Astrocyte of the cerebellum (primary cell): ENCODE results near the gene HMCES.
"Not testable (repeated sequence)": the region's sequence is repeated elsewhere in the genome, so short reads cannot be mapped to it uniquely, and the experiment has no call there.

Source experiments
- DNase-seq: peaks from one replicate; pipeline ENCODE4 v3.0.0-alpha.2; 2011; ENCODE audit warnings: low read depth
- H3K4me3 ChIP-seq: 2 replicates; pipeline ENCODE4 v1.5.1; 2011; ENCODE audit warnings: mild to moderate bottlenecking, low read depth, low read length, moderate library complexity
- in situ Hi-C: cut with HindIII; loops from 2 replicates; pipeline ENCODE4 v1.10.0; 2017; ENCODE audit warnings: low sequenced_read_pairs
- TF ChIP-seq, protein P1 (sequence below): IDR thresholded peaks from 2 replicates; pipeline ENCODE4 v1.5.1; 2012; ENCODE audit warnings: low read length, low read depth, moderate library complexity, mild to moderate bottlenecking; ENCODE audit errors: missing control alignments

HMCES gene

GRCh38 chr3:129257609-129258008 is 21.1 kb upstream of the HMCES start:
- in situ Hi-C loops = loop anchor here (10.0 kb wide), 1 partner anchor 243 kb away; no protein-coding TSS in a partner anchor
- H3K4me3 ChIP-seq = no peak overlapping the region
- TF ChIP-seq, protein P1, sequence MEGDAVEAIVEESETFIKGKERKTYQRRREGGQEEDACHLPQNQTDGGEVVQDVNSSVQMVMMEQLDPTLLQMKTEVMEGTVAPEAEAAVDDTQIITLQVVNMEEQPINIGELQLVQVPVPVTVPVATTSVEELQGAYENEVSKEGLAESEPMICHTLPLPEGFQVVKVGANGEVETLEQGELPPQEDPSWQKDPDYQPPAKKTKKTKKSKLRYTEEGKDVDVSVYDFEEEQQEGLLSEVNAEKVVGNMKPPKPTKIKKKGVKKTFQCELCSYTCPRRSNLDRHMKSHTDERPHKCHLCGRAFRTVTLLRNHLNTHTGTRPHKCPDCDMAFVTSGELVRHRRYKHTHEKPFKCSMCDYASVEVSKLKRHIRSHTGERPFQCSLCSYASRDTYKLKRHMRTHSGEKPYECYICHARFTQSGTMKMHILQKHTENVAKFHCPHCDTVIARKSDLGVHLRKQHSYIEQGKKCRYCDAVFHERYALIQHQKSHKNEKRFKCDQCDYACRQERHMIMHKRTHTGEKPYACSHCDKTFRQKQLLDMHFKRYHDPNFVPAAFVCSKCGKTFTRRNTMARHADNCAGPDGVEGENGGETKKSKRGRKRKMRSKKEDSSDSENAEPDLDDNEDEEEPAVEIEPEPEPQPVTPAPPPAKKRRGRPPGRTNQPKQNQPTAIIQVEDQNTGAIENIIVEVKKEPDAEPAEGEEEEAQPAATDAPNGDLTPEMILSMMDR = no peak
- no peak for DNase-seq

- H3K4me3 ChIP-seq = no peak overlapping the region
- DNase-seq = no peak
- in situ Hi-C loops = loop anchor here (10.0 kb wide), 1 partner anchor 245 kb away; no protein-coding TSS in a partner anchor
- TF ChIP-seq, protein P1 = no peak
Measured at GRCh38 chr3:129259612-129260477, 18.8 kb upstream of the HMCES start.

DNA sequence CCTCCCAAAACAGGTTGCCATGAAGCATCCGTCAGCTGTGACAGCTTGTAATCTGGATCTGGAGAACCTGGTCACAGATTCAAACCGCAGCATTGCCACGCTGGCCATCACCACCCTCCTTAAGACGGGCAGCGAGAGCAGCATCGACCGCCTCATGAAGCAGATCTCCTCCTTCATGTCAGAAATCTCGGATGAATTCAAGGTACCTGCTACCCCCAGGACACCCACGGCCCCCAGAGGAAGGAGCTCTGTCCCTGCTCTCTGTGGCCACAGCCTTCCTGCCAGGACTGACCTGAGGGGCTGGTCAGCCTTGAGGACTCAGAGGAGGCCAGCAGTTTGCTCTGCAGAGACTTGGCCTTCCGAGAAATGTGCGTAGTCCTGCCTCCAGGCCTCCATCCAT is 18.1 kb upstream of the HMCES start:
- TF ChIP-seq, protein P1 = no peak
- in situ Hi-C loops = no loop called here
- no peak overlapping the region for H3K4me3 ChIP-seq
- no peak for DNase-seq

DNA sequence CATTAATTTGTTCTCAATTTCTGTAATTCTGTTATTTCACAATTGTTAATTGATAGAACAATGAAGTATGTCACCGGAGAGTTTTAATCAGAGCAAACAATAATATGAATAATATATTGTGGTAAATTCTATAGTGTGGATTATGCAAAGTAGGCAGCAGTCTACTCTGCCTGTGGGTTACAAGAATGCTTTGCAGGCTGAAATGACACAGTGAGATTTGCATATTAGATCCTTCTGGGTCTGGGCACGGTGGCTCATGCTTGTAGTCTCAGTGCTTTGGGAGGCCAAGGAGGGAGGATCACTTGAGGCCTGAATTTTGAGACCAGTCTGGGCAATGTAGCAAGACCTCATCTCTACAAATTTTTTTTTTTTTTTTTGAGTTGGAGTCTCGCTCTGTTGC is 16.8 kb upstream of the HMCES start:
- in situ Hi-C loops = no loop called here
- H3K4me3 ChIP-seq = no peak overlapping the region
- no peak for DNase-seq

DNA sequence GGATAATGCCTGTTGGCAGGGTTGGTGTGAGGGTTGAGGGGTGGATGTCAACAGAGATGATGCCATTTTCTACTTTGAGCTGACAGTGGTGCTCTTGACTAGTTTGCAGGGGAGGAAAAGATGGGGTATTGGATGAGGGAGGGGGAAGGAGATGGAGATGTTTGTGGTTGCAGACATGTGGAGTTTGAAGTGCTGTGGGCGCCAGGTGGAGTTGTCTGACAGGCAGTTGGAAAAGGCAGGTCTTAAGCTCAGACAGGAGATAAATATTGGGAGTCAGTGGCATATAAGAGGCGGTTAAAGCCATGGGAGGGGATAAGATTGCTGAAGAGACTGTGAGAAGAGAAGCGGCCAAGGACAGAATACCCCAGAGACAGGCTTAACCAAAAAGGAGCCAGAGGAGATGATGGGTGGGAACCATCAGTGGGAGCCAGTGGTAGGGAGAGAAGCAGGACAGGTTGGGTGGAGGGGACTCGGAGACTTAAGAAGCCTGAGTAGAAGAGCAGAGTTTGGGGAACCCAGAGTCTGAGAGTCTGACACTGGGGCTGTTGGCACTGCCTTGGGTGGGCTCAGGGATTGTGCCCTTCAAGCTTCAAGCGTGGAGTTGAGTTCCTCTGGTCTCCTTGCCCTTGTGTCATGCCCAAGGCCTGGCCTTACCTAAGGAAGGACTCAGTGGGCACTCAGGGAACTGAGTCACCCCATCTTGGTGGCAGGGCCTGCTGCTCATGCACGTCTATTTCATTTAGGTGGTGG is 15.3 kb upstream of the HMCES start:
- DNase-seq = no peak
- in situ Hi-C loops = no loop called here
- no peak overlapping the region for H3K4me3 ChIP-seq
- TF ChIP-seq, protein P1 = no peak

More for the DNA sequence above, 16.8 kb upstream of the HMCES start:
- TF ChIP-seq, protein P1 = no peak

DNA sequence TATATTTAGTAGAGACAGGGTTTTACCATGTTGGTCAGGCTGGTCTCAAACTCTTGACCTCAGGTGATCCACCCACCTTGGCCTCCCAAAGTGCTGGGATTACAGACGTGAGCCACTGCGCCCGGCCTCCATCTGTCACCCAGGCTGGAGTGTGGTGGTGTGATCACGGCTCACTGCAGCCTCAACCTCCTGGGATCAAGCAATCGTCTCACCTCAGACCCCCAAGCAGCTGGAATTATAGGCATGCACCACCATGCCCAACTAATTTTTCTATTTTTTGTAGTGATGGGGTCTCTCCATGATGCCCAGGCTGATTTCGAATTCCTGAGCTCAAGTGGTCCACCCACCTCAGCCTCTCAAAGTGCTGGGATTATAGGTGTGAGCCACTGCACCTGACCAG is 13.7 kb upstream of the HMCES start:
- H3K4me3 ChIP-seq, in situ Hi-C loops, DNase-seq: not testable (repeated sequence)

GRCh38 chr3:129266651-129267050 is 12.0 kb upstream of the HMCES start:
- TF ChIP-seq, protein P1 = no peak
- H3K4me3 ChIP-seq = no peak overlapping the region
- in situ Hi-C loops = no loop called here
- no peak for DNase-seq
